ENCODE measurements around the gene PRELP. TPM values are rescaled to one million over a fixed set of nuclear protein-coding genes. Genes with fewer than 3 reads are reported as not detected.

Gene PRELP
- total RNA-seq, 1 experiment from 2014 or later: 0.13 TPM

GRCh38 chr1:203522237-203522636 is 46.6 kb downstream of the PRELP start:
- no peak for DNase-seq (ENCODE audit: low spot score)

GRCh38 chr1:203523667-203524066 is 48.1 kb downstream of the PRELP start:
- no peak for DNase-seq (ENCODE audit: low spot score)

- no peak for DNase-seq (ENCODE audit: low spot score)
Observed at GRCh38 chr1:203524152-203524551, 48.5 kb downstream of the PRELP start.

- DNase-seq (ENCODE audit: low spot score): no peak
Observed at GRCh38 chr1:203524824-203525223, 49.2 kb downstream of the PRELP start.

GRCh38 chr1:203525685-203526084 is 50.1 kb downstream of the PRELP start:
- no peak for DNase-seq (ENCODE audit: low spot score)

GRCh38 chr1:203526130-203526529 is 50.5 kb downstream of the PRELP start:
- no peak for DNase-seq (ENCODE audit: low spot score)

- DNase-seq (ENCODE audit: low spot score): no peak
Observed at GRCh38 chr1:203526572-203526971, 51.0 kb downstream of the PRELP start.

- no peak for DNase-seq (ENCODE audit: low spot score)
Observed at GRCh38 chr1:203527013-203527412, 51.4 kb downstream of the PRELP start.

- no peak for DNase-seq (ENCODE audit: low spot score)
Observed at GRCh38 chr1:203528063-203528462, 52.5 kb downstream of the PRELP start.

- no peak for DNase-seq (ENCODE audit: low spot score)
Observed at GRCh38 chr1:203528976-203529835, 53.6 kb downstream of the PRELP start.

- DNase-seq (ENCODE audit: low spot score): no peak
Observed at GRCh38 chr1:203531063-203531462, 55.5 kb downstream of the PRELP start.

GRCh38 chr1:203534012-203534411 is 58.4 kb downstream of the PRELP start:
- no peak for DNase-seq (ENCODE audit: low spot score)

GRCh38 chr1:203534526-203534925 is 58.9 kb downstream of the PRELP start:
- DNase-seq (ENCODE audit: low spot score): no peak

GRCh38 chr1:203536575-203536974 is 61.0 kb downstream of the PRELP start:
- no peak for DNase-seq (ENCODE audit: low spot score)

GRCh38 chr1:203536980-203537455 is 61.4 kb downstream of the PRELP start:
- DNase-seq (ENCODE audit: low spot score): no peak

GRCh38 chr1:203537806-203538464 is 62.3 kb downstream of the PRELP start:
- DNase-seq (ENCODE audit: low spot score): peak; percentile 10

GRCh38 chr1:203538726-203539125 is 63.1 kb downstream of the PRELP start:
- DNase-seq (ENCODE audit: low spot score): no peak

GRCh38 chr1:203539831-203540546 is 64.4 kb downstream of the PRELP start:
- no peak for DNase-seq (ENCODE audit: low spot score)

Data from HT-29 (cell line).